ENCODE measurements around the gene TLR9.

TLR9 gene

DNA sequence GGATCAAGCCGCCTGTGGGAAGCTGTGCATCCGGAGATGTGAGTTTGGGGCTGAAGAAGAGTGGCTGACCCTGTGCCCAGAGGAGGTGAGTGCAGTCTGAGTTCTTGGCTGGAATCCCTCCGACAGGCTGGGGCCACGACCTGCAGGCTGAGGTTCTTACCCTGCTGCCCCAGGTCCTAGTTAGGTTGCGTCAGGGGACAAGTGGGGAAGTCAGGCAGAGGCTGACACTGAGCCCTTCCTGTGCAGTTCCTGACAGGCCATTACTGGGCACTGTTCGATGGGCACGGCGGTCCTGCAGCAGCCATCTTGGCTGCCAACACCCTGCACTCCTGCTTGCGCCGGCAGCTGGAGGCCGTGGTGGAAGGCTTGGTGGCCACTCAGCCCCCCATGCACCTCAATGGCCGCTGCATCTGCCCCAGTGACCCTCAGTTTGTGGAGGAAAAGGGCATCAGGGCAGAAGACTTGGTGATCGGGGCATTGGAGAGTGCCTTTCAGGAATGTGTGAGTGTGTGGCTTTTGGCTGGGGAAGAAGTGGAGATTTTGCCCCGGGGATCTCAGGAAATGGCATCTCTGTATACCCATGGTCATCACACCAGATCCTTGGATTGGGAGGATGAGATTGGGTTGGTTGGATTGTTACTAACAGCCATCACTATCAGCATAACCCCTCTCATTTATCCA, 21.4 kb upstream of the TLR9 start:
- no peak for FAIRE-seq

DNA sequence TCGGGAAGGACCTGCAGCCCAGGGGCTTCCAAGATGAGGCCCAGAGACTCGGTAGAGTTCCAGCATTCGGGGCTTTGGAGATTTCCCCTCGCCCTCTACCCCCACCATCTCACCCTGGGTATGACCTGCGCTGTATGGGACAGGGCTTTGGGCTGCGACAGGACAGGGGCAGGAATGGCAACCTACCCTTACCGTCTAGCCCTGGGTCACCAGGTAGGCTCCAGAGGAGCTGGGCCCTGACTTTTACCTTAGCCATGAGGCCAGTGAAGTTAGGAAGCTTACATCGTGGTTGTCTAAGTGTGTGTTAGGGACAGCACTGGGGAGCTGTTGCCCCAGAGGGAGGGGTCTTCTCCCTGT, 20.8 kb upstream of the TLR9 start:
- FAIRE-seq: no peak

DNA sequence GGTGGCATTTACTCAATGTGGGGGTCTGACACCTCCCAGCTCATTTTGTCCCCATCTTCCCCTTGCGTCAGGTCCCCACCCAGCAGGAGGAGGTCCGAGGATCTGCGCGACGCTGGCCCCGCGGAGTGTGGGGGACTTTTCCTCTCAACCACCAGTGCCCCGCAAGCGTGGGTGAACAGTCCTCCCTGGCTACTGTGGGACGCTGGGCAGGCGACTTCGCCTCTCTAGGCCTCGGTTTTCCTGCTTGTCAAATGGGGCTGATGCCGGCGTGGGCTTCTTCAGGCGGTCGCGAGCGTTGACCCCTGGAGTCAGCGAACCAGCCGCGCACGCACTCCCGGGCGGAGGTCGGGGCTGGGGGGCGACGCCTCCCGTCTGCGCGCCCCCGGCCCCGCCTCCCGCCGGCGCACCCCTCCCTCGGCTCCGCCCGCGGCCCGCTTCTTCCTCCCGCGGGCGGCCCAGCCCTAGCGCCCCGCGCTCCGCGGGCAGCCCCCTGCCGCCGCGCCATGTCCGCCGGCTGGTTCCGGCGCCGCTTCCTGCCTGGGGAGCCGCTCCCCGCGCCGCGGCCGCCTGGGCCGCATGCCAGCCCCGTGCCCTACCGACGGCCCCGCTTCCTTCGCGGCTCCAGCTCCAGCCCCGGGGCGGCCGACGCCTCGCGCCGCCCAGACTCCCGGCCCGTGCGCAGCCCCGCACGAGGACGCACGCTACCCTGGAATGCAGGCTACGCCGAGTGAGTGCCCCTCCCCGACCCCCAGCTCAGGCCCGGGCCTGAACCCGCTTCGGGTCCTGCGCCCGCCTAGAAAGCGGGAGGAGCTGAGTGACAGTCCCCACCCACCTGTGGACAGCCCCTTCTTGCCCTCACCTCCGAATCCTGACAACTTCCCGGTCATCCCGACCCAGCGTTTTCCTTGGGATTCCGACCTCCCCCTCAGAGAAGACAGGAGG, 20.1 kb upstream of the TLR9 start, which contains the start of gene PPM1M:
Gene PPM1M, plus strand, starts transcription at position 438 of the 942 bp plus-strand sequence. Its CDS starts 66 bp downstream, at position 504.
- no peak for FAIRE-seq

DNA sequence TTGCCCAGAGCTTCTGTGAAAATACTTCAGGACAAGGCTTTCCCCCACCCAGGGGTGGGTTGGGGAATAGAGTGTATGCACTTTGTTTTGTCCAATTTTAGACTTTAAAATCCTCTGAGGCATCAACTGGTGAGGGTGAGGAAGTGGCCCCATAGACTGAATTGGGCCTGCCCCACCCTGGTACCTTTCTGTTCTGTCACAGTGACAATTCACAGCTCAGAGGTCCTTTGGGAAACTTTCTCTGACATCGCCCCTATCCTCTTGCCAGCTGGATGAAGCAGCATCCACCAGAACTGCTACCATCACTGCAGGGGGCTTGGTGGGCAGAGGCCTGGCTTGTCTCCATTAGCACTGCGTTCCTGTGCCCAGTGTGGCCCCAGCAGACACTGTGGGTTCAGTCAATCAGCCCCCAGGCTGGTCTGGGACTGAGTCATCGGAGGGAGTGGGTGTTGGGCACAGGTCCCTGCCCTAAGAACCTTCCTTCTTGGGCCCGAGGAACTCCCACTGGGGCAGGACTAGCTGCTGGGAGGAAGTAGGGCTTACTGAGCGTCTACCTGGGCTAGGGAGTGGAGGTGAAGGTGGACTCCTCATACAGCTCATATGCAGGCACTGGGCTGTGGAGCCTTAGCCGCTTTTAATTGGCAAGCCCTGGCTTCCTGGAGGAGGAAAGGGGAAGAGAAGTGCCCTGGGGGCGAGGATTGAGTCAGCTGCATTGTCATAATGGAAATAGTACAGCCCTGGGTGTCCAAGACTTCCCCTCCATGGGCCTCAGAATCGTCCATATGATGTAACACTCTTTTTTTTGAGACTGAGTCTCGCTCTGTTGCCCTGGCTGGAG, 18.6 kb upstream of the TLR9 start:
- FAIRE-seq: no peak

DNA sequence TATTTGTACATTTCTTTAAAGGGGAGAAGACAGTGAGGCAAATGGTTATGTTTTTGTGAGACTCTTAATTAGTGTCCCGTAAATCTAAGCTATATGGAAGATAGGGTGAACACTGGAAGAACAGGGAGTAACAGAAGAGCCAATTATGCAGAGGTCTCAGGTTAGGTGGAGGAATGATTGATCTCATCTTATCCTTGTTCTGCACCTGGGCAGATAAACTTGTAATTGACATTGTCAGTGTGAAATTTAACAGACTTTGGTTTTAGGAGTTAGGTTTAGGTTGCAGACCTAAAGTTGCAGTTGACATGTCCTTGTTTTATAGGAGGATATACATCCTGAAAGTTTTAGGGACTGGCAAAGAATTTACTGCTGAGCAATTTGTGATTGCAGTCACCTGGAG, 16.6 kb upstream of the TLR9 start:
- no peak for FAIRE-seq

DNA sequence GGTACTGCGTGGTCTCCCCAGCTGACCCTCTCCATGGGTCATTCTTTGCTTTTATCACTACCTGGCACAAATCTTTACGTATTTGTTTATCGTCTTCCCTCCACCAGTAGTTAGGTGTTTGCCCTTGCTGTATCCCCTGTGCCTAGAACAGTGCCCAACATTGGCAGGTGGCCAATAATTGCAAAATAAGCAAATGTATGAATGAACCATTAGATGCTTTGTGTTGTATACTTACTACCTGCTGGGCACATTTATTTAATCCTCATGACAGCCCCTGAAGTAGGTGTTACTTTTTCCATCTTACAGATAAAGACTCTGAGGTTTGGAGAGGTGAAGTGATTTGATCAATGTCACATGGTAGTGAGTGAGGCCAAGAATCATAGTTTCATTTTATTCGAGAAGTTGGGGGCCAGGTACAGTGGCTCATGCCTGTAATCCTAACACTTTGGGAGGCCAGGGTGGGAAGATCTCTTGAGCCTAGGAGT, 15.5 kb upstream of the TLR9 start:
- no peak for FAIRE-seq

DNA sequence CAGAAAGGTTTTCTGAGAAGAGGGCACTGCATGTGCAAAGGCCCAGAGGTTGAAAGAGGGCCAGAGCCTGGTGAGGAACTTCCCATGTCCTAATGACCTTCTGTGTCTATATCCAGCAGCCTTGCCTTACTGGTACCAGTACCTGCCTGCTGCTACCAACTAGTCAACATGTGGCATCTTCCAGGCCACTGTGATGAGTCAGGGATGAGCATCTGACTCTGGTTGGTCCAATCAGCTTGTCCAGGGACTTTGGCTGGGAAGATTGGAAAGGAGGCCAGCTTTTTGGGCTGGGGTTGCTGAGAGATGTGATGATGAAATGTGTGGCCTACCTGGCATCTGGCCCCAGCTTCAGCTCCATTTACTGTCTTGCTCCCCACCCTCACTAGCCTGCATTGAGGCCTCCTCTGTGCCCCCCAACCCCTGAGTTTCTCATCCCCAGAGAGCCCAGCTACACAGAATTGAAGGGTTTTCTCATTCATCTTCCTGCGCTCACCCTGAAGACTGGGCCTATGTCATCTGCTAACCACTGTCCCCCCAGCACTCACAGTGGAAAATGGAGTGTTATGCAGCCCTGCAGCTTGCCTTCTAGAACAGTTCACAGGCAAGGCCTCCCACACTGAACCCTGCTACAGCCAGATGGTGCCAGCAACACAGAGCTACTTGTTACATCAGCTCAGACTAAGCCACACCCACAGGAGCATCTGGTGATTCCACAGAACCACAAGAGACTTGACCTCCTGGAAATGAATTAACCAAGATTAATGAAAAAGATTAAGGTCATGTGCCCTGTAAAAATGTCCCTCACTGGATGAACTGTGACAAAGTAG, 14.8 kb upstream of the TLR9 start:
- FAIRE-seq: no peak

DNA sequence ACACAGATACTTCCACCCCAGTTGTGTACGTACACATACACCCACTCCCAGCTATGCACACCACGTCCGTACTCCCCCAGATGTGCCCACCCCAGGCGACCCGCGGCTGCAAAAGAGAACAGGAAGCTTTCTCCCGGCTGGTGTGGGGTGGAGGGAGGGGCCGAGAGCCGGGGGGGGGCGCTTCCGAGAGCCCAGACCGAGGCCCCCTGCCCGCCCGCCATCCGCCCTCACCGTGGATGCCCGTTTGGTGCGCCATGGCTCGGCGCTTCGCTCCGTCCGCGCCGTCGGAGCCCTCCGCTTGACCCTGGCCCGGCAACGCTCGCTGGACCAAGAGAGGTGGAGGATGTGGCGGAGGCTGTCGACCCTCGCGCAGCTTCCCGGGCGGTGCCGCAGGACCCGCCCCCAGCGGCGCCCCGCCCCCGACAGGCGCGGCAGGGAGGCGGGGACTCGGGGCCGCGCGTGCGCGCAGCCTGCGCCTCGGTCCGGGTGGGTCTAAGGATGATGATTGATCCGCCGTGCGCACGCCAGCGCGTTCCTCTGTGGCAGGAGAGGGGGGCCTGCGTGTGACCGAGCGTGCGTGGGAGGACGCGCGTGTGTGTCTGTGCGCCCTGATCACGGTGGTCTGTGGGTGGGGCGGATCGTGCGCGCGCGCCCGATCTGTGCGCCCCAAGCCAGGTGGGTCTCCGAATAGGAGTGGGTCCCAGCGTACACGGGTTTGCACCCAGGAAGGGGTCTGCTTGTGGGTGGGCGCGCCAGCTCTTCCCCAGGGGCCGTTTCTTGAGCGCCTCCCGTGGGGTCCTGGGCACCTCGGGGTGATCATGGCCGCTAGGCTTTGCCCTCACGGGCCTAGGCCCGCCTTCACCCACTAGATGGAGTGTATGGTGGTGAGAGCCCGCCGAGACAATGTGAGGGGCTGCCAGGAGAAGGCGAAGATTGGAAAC, 13.6 kb upstream of the TLR9 start, which contains the start of gene TWF2:
Gene TWF2, minus strand, starts transcription at position 398 of the 941 bp plus-strand sequence. Its CDS starts 142 bp downstream, at position 256.
- no peak for FAIRE-seq

DNA sequence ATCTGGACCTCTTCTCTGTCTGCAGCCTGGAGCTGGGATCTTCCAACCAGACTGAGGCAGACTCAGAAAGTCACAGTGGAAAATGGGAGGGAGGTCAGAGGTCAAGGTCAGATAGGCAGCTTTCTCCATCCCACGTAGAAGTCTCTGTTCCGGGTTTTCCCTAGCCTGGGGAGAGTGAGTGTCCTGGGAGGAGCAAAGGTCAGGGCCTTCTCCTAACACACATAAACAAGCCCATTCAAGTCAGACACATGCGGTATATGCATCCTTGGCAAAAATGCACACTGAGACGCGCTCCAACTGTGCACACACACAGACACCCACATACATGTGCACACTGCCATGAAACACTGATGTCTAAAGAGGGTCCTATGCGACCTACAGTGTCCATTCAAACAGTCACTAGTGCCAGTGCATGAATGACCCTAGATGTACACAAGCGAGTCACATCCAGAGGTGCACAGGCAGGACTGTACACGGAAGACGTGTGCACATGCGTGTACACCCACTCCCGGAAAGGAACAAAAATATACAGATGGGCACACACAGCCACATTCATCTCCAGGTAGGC, 12.8 kb upstream of the TLR9 start:
- no peak for FAIRE-seq

DNA sequence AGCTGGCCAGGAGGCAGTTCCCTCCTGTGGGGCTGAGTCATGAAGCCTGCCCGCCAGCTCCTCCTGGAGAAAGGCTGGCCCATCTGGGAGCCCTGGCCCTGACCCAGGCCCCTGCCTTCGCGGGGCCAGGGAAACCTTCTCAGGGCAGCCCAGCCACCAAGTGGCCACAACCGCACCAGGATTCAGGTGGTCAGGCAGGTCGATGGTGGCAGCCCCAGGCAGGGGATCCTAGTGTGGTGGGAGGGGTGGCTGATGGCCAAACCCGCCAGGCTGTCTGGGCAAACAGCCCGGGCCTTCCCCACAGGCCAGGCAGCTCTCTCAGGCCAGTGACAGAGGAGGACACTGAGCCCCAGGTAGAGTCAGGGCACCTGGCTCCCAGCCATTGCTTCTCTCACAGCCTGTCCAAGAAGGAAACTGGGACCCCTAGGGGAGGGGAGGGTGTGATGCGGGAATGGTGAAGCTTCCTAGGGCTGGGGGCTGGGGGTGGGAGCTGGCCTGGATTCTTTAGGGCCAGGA, 12.3 kb upstream of the TLR9 start:
- no peak for FAIRE-seq

DNA sequence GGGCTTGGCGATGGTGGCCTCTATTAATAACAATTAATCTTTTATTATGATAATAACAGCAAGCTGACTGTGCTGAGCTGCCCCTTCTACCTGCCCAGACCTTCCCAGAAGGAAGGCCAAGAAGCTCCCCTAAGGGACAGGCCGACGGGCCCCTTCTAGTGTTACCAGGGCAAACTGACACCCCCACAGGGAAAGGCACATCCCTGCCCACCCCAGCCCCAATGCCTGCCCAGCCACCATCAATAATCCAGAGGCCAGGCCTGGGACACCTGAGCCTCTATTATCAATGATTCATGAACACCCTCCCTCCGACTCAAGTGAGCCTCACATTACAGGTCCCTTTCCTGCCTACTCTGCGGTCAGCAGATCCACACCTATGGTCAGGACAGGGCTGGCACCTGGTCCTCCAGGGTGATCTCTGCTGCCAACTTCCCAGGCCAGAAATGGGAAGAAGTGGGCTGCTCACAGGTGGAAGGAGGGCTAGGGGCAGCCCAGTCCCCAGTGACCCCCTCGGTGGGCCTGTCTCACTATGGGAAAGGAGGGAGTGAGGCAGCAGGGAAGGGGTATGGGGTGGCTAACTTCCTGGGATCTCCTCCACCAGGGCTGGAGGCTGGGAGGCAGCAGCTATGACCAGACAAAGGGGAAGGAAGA, 11.7 kb upstream of the TLR9 start:
- no peak for FAIRE-seq

DNA sequence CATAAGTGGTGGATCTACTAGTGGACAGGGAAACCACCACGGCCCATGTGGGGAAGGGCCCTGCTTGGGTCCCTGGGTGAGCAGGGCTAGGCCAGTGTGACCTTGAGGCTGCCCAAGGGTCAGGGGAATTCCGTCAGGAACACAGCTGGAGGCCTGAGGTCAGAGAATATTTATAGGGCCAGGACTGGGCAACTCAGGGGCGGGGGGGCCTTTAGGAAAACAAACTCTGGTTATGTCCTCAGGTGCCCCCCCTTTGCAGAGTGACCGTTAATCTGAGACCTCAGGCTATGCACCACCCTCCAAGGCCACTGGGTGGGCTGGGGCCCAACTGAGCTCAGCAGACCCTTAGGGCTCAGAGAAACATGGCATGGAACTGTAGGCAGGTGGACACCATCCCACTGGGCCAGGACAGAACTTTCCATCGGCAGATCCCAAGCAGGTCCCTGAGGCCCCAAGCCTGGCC, 11.0 kb upstream of the TLR9 start:
- no peak for FAIRE-seq

DNA sequence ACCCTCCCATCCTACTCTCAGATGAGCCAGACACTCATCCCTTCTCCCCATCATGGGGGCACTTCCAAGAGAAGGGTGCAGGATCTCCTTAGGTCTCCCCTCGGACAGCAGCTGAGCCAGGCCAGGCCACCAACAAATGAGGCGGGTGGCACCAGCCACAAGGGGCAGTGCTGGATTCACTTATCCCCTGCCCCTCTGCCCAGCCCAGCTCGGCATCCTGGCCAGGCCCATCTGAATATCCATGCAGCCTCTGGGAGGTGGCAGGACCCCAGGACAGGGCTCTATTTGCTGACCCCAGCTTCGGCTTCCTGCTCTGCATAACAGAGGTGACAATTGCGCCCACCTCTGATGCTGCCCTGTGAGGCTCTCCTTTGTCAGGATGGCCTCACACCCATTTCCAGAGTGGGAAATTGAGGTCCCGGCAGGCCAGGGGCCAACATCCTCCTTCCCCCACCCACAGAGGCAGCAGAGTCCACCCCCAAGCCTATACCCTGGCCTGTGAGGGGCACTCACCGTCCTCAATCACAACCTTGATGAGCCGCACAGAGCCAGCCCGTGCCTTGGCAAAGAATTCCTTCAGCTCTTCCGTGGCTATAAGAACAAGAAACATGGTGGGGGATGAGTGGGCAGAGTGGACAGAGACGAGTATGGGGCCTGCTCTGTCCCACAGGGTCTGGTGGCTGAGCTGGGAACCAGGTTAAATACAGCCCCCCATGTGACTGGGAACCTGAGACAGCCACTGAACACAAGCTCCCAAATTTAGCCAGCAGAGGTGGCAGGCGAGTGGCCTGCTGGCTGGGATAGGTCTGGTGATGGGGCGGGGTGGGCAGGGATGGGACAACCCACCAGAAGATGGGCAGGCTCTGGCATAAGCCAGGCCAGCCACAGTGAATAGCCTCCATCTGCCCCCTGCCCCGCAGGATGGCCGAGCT, 9.3 kb upstream of the TLR9 start:
- FAIRE-seq: no peak

DNA sequence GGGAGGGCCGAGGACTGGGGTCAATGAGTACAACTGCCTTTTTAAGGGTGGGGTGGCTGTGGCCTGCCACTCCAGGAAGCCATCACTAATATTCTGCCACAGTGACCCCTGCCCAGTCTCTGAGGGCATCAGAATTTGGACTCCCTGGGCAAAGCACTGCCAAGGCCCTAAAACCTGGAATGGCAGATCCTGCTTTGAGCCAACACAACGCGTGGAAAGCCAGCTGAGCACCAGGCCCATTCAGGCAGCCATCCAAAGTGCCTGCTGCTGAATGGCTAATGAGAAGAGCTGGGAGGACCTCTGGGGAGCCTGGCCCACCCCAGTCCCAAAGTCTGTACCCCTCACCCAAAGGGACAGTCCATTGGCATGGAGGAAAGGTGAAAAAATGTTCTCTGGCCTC, 8.5 kb upstream of the TLR9 start:
- no peak for FAIRE-seq

DNA sequence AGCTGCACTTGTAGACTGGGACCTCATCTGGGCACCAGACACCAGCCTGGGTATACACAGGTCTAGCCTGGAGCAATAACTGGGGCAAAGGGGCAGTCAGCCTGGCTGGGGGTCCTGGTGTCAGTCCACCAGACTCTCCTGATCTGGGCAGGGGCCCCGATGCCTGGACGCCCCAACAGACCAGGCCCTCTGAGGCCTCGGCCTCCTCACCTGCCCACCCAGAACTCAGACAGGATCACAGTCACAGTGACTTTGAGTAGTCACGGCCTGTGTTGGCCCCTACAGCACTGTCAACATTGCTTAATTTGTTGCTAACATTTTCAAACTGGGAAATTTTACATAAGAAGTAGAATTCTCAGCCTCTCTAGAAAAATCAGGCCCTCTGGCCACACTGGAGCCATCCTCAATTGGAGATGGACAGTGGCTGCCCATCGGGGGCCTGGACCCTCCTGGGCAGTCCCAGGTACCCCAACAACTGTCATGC, 7.7 kb upstream of the TLR9 start:
- FAIRE-seq: no peak

DNA sequence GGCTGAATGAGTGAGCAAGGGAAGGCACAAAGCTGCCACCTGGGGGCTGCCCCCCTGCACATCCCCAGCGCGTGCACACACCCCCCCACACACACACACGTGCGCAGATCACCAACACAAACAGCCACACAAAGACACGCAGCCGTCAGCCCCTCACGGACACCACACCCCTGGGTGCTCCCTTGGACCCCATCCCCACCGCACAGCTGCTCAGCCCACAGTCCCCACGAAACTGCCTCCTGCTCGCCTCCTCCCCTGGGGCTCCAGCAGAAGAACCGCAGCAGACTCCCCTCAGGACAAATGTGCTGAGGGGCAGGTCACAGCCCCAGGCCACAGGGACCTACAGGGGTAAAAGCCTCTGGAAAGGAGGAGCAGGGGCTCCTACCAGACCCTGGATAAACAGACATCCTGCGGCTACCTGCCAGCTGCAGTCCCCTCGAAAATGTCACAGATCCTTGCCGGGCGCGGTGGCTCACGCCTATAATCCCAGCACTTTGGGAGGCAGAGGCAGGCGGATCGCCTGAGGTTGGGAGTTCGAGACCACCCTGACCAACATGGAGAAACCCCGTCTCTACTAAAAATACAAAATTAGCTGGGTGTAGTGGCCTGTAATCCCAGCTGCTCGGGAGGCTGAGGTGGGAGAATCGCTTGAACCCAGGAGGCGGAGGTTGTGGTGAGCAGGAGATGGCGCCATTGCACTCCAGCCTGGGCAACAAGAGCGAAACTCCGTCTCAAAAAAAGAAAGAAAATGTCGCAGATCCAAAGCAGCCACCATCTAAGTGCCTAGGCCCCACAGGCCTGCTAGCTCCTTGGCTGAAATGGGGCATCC, 7.0 kb upstream of the TLR9 start:
- no peak for FAIRE-seq

Measured in endometrium (tissue), 2 donors.